GM21360 (cell line): ENCODE results near the gene EPSTI1.

ENCODE experiments used
- ATAC-seq: cut with Tn5 transposase; IDR thresholded peaks from one replicate; pipeline ENCODE4 v1.9.1; 2021; ENCODE audit warnings: mild to moderate bottlenecking, moderate library complexity; ENCODE audit not compliant: unreplicated experiment

Gene EPSTI1

GRCh38 chr13:42976066-42976465 is 16.0 kb downstream of the EPSTI1 start:
- ATAC-seq = no peak

GRCh38 chr13:42973581-42973980 is 18.5 kb downstream of the EPSTI1 start:
- no peak for ATAC-seq

GRCh38 chr13:42971691-42972347 is 20.2 kb downstream of the EPSTI1 start:
- no peak for ATAC-seq

- no peak for ATAC-seq
Observed at GRCh38 chr13:42970824-42971690, 21.0 kb downstream of the EPSTI1 start.

- ATAC-seq = no peak
Observed at GRCh38 chr13:42969565-42970172, 22.4 kb downstream of the EPSTI1 start.

- ATAC-seq = no peak
Observed at GRCh38 chr13:42968906-42969305, 23.1 kb downstream of the EPSTI1 start.

GRCh38 chr13:42967660-42968059 is 24.4 kb downstream of the EPSTI1 start:
- ATAC-seq = no peak

- ATAC-seq = no peak
Observed at GRCh38 chr13:42965281-42965680, 26.8 kb downstream of the EPSTI1 start.

- ATAC-seq = no peak
Observed at GRCh38 chr13:42964761-42965161, 27.3 kb downstream of the EPSTI1 start.

- no peak for ATAC-seq
Observed at GRCh38 chr13:42959615-42960014, 32.4 kb downstream of the EPSTI1 start.

- ATAC-seq = no peak
Observed at GRCh38 chr13:42957881-42958280, 34.2 kb downstream of the EPSTI1 start.

- no peak for ATAC-seq
Observed at GRCh38 chr13:42950181-42950580, 41.9 kb downstream of the EPSTI1 start.

- ATAC-seq = no peak
Observed at GRCh38 chr13:42947925-42948324, 44.1 kb downstream of the EPSTI1 start.

- no peak for ATAC-seq
Observed at GRCh38 chr13:42946927-42947326, 45.1 kb downstream of the EPSTI1 start.

GRCh38 chr13:42929886-42930535 is 62.0 kb downstream of the EPSTI1 start:
- no peak for ATAC-seq

- no peak for ATAC-seq
Observed at GRCh38 chr13:42926555-42926954, 65.5 kb downstream of the EPSTI1 start.

- no peak for ATAC-seq
Observed at GRCh38 chr13:42926043-42926442, 66.0 kb downstream of the EPSTI1 start.

- no peak for ATAC-seq
Observed at GRCh38 chr13:42925626-42926025, 66.4 kb downstream of the EPSTI1 start.

GRCh38 chr13:42924344-42924743 is 67.7 kb downstream of the EPSTI1 start:
- ATAC-seq = no peak

GRCh38 chr13:42907745-42908144 is 84.3 kb downstream of the EPSTI1 start:
- no peak for ATAC-seq

- no peak for ATAC-seq
Observed at GRCh38 chr13:42906257-42906656, 85.8 kb downstream of the EPSTI1 start.
